PC-9 (cell line): ENCODE measurements around the gene LCE1E.

Experiments
- EZH2 ChIP-seq: fragments of 200-600 bp; sonication (generic); IDR thresholded peaks from 2 replicates; pipeline ENCODE4 v1.8.0; 2017; ENCODE audit warnings: antibody characterized with exemption, low read depth
- TF ChIP-seq, protein P1 (sequence below): fragments of 200-600 bp; sonication (generic); conservative IDR thresholded peaks from 2 replicates; pipeline ENCODE4 v1.6.1; 2017; ENCODE audit warnings: mixed run types, antibody characterized with exemption, mild to moderate bottlenecking, moderate library complexity

DNA sequence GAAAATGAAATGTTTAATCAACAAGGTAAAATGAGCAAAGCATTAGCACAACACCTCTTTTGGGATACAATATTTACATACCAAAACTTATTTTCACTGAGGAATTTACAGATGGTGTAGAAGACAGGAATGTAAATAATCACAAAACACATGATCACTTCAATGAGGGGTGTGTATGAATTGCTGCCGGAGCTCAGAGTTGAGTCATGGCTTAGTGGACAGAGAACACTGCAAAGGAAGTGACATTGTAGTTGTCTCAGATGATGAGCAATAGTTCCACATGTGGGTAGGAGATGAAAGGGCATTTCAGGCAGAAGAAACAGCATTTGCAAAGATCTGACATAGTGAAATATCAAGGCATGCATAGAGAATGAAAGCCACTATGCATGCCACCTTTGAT is 33.8 kb upstream of the LCE1E start:
- TF ChIP-seq, protein P1, sequence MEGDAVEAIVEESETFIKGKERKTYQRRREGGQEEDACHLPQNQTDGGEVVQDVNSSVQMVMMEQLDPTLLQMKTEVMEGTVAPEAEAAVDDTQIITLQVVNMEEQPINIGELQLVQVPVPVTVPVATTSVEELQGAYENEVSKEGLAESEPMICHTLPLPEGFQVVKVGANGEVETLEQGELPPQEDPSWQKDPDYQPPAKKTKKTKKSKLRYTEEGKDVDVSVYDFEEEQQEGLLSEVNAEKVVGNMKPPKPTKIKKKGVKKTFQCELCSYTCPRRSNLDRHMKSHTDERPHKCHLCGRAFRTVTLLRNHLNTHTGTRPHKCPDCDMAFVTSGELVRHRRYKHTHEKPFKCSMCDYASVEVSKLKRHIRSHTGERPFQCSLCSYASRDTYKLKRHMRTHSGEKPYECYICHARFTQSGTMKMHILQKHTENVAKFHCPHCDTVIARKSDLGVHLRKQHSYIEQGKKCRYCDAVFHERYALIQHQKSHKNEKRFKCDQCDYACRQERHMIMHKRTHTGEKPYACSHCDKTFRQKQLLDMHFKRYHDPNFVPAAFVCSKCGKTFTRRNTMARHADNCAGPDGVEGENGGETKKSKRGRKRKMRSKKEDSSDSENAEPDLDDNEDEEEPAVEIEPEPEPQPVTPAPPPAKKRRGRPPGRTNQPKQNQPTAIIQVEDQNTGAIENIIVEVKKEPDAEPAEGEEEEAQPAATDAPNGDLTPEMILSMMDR, result no peak
- no peak for TF ChIP-seq EZH2
